Activated T-cell treated with anti-CD3 and anti-CD28 coated beads, Interleukin-2, amount 50 U/mL, for 48 hours (primary cell): ENCODE results near the gene UNKL.

ENCODE experiments used
- DNase-seq, 2 experiments: peaks; one replicate each; pipeline ENCODE4 v3.0.0-alpha.2; 2020

UNKL gene, protein sequence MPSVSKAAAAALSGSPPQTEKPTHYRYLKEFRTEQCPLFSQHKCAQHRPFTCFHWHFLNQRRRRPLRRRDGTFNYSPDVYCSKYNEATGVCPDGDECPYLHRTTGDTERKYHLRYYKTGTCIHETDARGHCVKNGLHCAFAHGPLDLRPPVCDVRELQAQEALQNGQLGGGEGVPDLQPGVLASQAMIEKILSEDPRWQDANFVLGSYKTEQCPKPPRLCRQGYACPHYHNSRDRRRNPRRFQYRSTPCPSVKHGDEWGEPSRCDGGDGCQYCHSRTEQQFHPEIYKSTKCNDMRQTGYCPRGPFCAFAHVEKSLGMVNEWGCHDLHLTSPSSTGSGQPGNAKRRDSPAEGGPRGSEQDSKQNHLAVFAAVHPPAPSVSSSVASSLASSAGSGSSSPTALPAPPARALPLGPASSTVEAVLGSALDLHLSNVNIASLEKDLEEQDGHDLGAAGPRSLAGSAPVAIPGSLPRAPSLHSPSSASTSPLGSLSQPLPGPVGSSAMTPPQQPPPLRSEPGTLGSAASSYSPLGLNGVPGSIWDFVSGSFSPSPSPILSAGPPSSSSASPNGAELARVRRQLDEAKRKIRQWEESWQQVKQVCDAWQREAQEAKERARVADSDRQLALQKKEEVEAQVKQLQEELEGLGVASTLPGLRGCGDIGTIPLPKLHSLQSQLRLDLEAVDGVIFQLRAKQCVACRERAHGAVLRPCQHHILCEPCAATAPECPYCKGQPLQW

DNA sequence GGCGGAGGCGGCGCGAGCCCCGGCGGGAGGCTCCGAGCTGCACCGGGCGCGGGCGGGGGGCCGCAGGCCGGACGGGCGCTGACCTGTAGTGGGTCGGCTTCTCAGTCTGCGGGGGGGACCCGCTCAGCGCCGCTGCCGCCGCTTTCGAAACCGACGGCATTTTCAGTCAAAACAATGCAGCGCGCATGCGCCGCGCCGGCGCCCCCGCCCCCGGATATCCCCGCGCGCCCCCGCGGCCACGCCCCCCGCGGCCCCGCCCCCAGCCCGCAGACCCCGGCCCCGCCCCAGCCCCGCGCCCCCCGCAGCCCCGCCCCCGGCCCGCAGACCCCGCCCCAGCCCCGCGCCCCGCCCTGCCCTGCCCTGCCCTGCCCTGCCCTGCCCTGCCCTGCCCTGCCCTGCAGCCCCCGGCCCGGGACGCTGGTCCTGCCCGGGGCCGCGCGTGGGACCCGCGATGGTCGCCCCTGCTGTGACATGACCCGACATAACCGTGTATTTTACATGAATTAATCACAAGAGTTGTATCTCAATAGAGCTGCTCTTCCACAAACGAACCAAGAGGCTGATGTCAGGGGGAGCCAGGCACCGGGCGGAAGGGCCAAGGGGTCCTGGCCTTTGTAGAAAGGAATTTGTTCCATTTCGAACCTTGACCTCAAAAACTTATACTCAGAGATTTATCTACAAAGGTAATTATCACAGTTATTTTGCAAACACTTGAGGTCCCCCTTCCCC lies at the start of gene UNKL:
Gene UNKL (minus strand): TSS at position 173 of the 729 bp plus-strand sequence. CDS start 13 bp downstream, at position 160.
- peak; percentile 79 to 87 for DNase-seq

DNA sequence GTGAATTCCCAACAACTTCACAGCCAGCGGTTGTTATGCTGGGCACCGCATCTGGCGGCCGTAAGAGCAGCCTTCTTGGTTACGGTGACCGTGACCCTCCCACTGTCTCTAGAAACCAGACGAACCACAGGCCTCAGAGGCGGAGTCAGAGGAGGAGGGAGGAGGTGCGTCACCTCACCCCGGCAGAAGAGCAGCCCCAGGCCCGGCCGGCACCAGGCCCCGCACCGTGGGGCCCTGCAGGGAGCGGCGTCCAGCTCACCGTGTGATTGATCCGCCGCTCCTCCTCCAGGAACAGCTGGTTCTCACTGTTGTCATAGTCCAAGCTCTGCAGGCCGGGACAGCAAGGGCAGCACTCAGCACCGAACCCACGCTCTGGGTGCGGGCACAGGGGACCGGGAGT lies 46.6 kb upstream of the UNKL start:
- DNase-seq, result no peak

DNA sequence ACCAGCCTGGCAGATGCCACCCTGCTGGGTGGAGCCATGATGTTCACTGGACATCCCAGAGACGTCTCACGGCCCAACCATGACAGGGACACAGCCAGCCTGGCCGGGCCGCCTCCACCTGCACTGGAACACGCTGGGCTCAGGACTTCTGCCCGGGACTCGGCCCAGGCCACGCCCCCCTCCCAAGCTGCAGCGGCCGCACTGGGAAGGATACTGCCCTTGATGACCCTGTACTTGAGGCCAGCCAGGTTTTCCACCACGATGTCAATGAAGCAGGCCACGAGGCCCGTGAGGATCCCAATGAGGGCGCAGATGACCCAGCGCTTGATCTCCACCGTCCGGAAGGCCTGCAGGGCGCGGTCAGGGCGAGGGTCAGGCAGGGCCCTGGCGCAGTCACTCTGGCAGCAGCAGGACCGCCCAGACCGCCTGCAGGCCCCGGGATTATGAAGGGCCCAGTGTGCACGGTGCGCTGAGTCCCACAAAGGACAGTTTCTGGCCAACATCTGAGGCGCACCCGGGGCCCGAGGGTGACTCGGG lies 46.2 kb upstream of the UNKL start:
- DNase-seq, result no peak

DNA sequence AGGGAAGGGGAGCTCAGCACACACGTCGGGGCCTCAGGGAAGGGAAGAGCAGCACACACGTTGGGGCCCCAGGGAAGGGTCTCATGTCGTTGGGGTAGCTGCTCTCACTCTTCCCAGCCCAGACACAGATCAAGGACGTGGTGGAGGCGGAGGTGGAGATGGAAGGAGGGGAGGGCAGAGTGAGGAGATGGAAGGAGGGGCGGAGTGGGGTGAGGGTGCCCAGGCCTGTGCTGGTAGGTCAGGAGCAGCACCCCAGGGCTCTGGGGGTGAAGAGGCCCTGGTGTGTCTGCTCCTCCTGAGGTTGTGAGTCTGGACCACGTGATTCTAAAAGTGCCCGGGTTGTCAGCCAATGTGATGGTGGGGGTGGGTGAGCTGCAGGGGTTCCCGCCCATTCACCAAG lies 45.5 kb upstream of the UNKL start:
- no peak for DNase-seq

DNA sequence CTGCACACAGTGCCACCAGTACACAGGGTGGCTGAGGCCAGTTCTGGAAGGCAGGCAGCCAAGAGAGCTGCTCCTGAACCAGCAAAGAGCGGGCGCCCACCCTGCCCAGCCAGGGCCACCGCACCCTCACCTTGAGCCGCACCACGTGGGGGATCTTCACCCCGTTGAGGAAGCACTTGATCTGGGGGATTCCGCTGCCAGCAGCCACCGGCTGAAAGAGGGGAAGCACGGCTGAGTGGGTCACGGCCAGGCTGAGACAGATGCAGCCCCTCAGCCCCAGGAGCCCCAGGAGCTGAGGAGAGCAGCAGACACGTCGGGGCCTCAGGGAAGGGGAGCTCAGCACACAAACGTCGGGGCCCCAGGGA lies 44.5 kb upstream of the UNKL start:
- no peak for DNase-seq

DNA sequence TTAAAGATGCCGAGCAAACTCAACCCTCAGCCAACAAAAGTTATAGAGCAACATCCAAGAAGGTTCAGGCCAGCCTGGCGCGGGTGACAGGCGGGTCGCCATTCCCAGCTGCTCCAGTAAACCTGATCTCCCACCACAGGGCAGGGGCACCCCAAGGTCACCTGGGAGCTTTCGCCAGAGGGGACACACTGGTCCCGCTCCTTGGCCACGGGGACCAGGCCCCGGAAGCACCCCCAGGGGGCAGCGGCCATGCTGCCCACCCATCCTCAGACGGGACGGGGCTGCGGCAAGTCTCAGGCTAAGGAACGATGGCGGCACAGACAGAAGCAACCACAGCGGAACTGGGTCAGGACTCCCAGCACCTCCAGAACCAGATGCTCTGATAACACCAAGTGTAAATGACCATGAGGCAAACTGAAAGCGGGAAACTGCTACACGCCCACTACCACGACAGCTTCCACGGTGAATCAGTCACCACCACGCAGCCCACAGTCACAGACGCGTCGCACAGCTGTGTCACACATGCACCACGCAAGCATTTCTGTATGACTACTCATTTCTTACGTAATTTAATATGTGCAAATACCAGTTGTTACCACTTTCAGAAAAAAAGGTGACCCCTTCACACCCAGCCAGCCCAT lies 44.0 kb upstream of the UNKL start:
- DNase-seq, result peak; percentile 56 to 72

DNA sequence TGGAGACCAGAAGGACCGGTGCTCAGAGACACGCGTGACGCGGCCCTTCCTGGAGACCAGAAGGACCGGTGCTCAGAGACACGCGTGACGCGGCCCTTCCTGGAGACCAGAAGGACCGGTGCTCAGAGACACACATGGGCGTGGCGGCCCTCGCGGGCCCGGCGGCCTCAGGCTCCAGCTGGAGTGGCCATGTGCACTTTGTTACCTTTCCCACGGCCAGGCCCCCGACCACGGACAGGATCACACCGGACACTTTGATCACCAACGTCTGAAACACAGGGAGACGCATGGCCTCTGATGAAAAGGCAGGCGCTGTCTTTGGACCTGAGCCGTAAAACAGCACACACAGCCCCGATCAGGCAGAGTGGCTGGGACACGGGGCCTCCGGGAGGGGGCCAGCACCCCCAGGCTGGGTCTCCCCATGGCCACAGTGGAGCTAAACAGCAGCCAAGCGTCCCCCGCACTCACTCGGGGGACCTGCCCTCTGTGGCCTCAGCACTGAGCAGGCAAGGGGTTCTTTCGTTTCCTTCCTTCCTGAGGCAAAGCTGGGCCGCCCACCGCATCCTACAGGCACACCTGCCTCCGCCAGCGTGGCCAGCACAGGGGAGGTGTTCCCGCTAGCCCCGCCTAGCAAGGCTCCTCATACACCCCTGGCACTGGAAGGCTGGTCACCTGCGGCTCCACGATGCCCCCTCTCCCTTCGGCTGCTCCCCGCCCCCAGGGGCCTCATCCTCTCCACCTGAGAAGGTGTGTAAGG lies 43.2 kb upstream of the UNKL start:
- no peak for DNase-seq

DNA sequence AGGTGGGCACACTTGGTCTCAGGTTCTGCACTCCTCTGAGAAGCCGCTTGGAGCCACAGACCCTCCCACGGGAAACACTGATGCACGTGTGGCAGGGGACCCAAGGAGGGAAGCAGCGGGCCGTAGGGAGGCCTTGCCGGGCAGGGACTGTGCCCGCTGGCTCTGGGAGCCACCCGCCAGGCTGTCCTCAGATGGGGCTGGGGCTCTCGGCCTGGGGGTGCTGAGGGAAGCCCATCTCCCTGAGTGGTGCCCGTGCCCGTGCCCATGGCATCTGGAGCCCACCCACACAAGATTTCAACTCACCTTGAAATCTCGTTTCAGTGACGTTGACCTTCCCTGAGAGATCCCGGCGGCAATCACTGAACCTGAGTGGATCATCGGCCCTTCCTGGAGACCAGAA lies 42.4 kb upstream of the UNKL start:
- no peak for DNase-seq

DNA sequence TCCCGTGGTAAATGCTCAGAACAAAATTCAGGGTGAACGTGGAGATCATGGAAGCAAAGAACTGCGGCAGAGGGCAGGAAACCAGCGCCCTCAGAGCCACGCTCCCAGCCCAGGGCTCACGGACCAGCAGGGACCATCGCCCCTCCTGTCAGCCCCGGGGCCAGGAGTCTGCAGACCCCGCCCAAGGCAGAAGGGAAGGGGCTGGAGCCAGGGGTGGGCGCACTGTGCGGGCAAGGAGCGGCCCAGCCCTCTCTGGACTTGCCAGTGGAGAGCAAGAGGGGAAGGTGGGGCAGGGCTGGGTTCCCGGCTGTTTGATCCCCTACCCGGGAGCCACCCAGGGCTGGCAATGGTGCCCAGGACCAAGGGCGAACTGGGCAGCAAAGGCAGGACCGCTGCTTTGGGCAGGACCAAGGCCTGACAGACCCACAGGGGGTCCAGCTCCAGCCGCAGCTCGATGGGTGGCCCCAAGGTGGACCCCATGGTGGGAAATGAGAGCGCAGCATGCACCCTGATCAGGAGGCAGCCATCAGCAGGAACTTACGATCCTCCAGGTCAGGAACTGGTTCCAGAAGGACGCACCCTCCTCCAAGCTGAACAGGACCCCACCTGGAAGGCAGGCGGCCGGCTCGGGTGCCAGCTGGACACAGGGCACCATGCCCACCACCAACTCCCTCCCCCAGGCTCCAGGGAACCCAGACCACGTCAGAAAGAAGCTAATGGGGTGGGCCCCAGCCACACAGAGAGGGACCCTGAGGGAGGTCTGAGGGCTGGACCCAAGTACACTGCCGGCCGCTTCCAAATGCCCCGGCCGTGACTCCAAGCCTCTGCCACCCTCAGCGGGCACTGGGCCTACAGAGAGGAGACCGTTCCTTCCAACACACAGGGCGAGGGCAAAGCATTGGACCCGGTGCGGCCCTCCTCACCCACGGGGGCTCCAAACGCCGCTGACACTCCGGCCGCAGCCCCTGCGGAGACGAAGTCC lies 41.0 kb upstream of the UNKL start:
- DNase-seq, result no peak

DNA sequence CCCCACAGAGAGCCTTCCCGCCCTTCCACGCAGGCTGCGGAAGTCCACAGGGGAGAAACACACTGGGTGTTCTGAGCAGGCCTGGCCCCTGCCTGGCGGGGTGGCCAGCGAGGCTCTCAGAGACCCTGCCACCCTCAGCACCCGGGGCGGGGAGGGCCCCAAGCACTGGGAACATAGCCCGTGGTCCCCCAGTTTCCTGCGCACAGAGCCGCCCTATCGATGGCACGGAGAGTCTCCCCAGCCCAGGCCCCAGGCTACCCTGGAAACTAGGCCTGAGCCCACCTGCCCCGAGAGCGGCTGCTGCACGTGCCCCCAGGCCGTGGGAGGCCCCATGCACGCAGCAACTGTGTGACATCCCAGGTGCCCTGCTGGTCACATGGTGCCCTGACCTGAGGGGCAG lies 40.1 kb upstream of the UNKL start:
- DNase-seq, result no peak

DNA sequence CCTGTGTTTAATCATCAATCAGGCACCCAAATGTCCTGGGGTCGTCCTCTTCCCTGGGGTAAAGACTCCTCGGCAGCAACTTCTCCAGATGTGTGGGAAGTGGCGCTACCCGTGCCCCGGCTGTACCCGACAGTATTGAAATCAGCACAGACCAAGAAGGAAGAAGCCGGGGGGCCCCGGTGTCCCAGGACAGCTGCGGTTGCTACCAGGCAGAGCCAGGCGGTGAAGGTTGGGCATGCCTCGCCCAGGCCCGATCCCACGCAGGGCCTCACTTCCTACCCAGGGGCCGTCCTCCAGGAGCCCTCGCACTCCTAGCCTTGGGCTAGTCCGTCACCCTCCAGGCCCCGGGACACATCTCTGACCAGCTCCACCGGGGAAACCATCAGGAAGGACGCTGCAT lies 38.8 kb upstream of the UNKL start:
- DNase-seq, result no peak

DNA sequence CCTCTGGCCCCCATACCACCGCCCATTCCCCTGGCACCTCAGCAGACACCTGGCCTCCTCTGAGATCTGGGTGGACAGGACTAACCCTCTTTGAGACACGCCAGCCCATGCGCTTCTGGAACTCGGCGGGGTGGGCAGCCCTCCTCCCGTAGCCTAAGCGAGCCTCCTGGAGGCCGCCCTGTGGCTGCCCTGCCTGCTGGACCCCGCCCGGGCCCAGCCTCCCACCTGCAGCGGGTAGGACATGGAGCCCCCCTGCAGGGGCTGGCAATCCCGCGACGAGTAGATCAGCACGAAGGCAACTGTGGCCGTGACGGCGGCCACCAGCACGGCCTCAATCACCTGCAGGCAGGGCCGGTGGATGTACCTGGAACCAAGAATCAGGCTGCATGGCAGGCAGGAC lies 38.0 kb upstream of the UNKL start:
- no peak for DNase-seq

DNA sequence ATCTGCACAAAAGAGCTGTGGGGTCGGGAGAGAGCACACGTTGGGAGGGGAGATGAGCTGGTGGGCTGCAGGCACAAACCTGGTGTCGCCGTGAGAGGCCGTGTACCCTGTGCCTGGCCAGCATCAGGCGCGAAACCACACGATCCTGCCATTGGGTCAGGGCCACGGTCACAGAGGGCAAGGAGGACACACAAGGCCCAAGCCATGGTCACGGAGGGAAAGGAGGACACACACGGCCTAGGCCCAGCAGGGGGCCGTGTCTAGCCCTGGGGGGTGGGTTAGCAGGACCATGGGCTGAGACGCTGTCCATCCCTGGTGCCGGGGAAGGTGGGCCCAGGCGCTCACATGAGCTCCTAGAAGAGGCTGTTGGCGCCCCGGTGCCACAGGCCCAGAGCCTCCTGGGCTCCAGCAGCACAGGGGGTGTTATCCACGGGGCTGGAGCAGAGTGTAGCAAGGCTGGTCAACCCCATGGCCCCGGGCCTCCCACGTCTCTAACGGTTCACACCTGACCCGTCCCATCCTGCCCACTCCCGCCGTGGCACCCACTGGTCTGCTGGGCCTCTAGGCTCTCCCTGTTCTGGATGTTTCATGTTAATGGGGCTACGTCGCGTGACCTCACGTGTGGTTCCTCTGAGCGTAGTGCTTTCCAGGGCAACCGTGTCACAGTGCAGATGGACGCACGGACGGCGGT lies 37.3 kb upstream of the UNKL start:
- DNase-seq, result no peak

DNA sequence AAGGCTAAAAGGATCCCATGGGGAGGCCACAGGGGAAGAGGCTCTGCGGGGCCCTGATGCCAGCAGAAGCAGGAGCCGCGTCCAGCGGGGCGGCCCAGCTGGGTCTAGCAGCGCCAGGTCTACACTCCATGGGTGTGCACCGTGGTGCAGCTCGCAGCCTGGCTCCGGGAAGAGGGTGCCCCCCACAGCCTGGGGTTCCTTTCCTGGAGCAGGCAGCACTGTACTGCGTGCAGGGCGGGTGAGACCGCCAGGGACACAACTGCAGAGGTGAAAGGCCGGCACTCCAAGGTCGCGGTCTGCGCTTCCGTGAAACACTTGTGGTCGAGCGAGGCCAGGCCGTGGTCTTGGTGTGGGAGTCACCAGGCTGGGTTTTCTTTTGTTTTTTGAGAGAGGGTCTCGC lies 36.3 kb upstream of the UNKL start:
- DNase-seq, result no peak

DNA sequence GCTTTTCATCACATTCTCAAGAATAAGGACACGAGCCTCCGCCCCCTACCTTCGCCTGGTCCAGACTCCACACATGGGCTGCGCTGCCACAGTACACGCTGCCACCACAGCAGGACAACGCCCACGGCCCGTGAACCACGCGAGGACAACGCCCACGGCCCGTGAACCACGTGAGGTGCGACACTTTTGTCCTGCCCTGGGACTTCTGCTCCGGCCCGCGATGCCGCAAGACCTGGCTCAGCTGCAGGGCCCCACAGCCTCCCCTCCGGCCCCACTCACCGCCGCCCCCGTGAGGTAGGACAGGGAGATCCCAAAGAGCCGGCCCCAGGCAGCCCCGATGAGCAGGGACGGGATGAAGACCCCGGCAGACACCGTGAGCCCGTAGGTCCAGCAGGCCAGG lies 35.7 kb upstream of the UNKL start:
- DNase-seq, result no peak

DNA sequence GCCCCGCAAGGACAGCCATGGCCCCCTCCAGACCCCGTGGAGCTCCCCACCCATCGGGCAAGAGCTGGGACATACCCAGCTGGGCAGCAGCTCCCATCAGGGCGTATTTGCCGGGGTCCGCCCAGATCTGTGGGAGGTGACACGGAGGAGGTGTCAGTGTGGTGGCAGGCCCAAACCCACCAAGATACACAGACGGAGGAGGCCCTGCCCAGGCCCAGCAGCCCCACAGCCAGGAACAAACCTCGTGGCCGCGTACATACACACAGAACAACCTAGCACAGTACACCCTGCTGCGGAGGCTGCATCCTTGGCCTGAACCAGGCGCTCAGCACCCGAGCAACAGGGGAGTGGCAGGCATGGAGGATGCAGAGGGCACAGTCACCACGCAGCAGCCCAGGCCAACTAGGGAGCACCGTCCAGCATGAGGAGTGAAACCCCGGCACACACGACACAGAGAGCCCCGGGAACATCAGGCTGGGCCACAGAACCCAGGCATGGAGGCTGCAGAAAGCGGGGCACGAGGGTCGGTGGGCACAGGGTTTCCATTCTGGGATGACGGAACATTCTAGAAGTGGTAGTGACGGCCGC lies 34.8 kb upstream of the UNKL start:
- DNase-seq, result no peak

DNA sequence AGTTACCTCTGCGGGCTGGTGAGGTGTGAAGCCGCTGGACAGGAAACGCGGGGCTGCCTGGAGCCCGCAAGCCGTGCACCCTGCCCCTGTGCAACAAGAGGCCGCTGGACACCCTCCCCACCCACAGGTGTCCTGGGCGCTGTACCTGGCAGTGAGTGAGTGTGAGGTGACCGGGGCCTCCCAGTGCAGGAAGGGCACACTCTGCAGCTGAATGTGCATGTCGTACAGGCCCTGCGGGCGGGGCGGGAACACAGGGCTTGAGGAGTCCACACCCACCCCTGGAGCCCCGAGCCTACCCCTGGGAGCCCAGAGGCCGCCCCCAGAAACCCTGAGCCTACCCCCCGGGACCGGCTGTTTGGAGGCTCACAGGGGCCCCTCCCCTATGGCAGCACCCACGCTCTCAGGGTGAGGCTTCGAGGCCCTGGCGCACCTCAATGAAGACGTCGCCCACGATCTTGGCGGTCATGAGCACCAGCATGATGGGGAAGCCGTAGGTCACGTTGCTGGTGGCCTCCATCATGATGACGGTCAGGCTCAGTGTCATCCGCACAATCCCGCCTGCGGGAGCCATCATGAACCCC lies 34.1 kb upstream of the UNKL start:
- DNase-seq, result no peak

DNA sequence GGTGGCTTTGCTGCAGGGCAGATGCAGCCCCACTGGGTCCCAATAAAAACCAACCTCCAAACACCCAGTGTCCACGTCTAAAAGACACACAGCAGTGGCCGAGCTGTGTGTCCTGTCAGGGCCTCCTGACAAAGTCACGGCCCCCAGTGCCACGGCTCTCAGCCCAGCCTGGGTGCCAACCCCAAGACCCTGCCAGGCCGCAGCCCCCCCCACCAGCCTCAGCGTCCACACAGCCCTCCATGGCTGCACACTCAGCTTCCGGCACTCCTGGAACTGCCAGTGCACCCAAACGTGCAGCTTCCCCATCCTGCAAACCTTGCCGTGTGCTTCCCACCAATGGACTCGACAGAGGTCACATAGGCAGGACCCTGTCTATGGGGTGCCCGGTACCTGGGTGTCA lies 33.5 kb upstream of the UNKL start:
- DNase-seq, result no peak

DNA sequence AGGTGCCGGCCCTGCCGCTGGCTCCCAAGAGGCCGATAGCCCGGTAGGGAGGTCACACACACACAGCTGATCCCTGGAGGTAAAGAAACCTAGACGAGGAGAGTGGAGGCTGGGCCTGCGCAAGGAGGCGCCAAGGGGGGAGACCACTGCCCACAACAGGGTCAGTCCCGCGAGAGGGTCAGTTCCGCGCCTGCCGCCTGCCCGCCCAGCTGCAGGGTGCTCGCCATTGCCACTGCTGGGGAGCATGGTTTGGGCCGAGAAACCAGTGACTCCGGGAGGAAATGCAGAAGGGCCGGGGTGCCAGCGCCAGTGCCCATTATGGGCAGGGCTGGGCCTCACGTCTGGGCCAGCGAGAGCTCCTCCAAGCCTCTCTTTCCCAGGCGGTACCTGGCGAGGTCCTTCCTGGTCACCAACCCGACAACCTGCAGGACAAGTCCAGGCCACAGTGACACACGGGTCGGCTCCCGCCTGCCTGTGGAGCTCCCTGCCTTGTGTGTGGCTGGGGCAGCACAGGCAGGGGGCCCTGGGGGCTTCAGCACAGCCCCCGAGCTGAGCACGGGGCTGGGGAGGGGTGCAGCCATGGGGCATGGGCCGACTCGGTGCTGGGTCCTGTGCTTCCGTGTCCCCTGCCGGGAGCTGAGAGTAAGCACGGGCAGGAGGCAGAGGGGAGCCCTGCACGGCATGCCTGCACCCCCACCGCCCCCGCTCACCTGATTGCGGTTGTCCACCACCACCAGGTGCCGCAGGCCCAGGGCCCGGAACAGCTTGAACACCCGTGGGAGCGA lies 32.0 kb upstream of the UNKL start:
- no peak for DNase-seq
